ENCODE results near the gene MAST3.

DNA sequence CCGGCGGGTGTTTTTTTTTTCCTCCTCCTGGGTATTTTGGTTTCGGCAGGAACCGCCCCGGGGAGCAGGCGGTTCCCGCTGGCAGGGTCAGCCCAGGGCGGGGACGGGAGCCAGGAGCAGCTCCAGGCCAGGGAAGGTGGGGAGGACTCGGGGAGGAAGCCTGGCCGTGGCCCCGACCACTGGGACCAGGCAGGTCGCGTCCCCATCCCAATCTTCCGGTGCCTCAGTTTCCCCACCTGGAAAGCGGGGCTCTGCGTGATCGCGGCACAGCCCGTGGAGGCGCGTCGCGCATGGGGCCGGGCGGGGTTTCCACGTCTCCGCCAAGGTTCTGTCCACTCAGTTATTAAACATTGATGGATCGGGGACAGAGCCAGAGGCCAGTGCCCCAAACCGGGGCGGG lies 45.7 kb upstream of the MAST3 start:
- TF ChIP-seq CTCF (IDR thresholded peaks at IDR 0.05; ENCODE audit: control extremely low read depth in 1 of 3, insufficient read depth in 1 of 3, low read depth in 1 of 3, low read length in 3 of 3) (no peak), POLR2A (IDR thresholded peaks at IDR 0.05; ENCODE audit: control extremely low read depth in 1 of 2, low read depth in 2 of 2, low read length in 2 of 2) (no peak), EZH2 (IDR thresholded peaks at IDR 0.05; ENCODE audit: low read depth, low read length, severe bottlenecking) (no peak), POLR2AphosphoS5 (IDR thresholded peaks at IDR 0.05; ENCODE audit: low read depth, low read length) (no peak), RAD21 (IDR thresholded peaks at IDR 0.05 in 1 of 2, conservative IDR thresholded peaks at IDR 0.05 in 1 of 2; ENCODE audit: low read depth in 2 of 2, low read length in 2 of 2) (no peak), TEAD4 (IDR thresholded peaks at IDR 0.05; ENCODE audit: low read depth, low read length) (no peak), CEBPB (IDR thresholded peaks at IDR 0.05; ENCODE audit: low read depth, low read length) (no peak), EP300 (IDR thresholded peaks at IDR 0.05; ENCODE audit: borderline replicate concordance in 1 of 2, low read depth in 2 of 2, low read length in 2 of 2) (no peak), RXRA (IDR thresholded peaks at IDR 0.05; ENCODE audit: insufficient read depth, low read depth, low read length) (no peak), JUND (IDR thresholded peaks at IDR 0.05; ENCODE audit: low read length) (no peak), HDAC6 (IDR thresholded peaks at IDR 0.05; ENCODE audit: low read depth, low read length) (no peak), ATF2 (IDR thresholded peaks at IDR 0.05; ENCODE audit: low read length) (no peak), SIN3A (conservative IDR thresholded peaks at IDR 0.05 in 1 of 2, IDR thresholded peaks at IDR 0.05 in 1 of 2; ENCODE audit: low read depth in 1 of 2, low read length in 2 of 2) (no peak), ASH2L (IDR thresholded peaks at IDR 0.05; ENCODE audit: low read length) (no peak)

All from H1 (cell line).